HG03378 (cell line): ENCODE data around the gene ATG9B.

Experiments used
- ATAC-seq: cut with Tn5 transposase; IDR thresholded peaks from one replicate; pipeline ENCODE4 v1.9.1; 2021; ENCODE audit warnings: mild to moderate bottlenecking, moderate library complexity; ENCODE audit not compliant: unreplicated experiment

Gene ATG9B

GRCh38 chr7:151006590-151007300 is 17.5 kb downstream of the ATG9B start:
- ATAC-seq: no peak

- no peak for ATAC-seq
Observed at GRCh38 chr7:151005566-151005965, 18.7 kb downstream of the ATG9B start.

GRCh38 chr7:151003572-151003971 is 20.7 kb downstream of the ATG9B start:
- no peak for ATAC-seq

DNA sequence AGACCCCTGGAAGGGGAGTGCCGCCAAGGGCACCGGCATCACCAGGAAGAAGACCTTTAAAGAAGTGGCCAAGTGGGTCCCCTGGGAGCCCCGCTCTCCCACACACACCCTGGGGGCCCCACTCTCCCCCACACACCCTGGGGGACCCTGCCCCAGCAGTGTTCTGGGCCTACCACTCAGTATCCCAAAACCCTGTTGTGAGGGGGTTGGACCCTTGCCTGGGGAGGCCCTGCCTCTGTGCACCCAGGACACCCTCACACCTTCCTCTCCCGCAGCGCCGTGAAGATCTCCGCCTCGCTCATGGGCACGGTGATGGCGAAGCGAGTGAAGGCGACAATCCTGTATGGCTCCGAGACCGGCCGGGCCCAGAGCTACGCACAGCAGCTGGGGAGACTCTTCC is 22.7 kb downstream of the ATG9B start:
- no peak for ATAC-seq

DNA sequence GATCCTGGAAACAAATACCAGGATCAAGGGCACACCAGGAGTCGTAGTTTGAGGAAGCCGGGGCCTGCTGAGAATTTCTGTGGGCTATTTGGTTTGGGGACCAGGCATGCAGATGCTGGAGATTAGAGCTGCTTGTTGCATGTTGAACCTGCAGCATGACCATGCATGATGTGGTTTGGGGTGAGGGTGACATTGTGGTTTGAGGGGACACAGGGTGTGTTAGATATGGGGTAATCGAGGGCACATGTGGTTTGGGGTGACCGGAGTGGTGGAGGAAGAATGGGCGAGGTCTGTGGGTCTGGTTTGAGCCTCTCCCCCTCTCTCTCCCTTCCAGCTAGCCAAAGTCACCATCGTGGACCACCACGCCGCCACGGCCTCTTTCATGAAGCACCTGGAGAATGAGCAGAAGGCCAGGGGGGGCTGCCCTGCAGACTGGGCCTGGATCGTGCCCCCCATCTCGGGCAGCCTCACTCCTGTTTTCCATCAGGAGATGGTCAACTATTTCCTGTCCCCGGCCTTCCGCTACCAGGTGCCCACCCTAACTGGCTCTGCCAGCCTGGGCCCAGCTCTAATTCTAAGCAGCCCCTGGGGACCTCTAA is 23.3 kb downstream of the ATG9B start:
- ATAC-seq: no peak

DNA sequence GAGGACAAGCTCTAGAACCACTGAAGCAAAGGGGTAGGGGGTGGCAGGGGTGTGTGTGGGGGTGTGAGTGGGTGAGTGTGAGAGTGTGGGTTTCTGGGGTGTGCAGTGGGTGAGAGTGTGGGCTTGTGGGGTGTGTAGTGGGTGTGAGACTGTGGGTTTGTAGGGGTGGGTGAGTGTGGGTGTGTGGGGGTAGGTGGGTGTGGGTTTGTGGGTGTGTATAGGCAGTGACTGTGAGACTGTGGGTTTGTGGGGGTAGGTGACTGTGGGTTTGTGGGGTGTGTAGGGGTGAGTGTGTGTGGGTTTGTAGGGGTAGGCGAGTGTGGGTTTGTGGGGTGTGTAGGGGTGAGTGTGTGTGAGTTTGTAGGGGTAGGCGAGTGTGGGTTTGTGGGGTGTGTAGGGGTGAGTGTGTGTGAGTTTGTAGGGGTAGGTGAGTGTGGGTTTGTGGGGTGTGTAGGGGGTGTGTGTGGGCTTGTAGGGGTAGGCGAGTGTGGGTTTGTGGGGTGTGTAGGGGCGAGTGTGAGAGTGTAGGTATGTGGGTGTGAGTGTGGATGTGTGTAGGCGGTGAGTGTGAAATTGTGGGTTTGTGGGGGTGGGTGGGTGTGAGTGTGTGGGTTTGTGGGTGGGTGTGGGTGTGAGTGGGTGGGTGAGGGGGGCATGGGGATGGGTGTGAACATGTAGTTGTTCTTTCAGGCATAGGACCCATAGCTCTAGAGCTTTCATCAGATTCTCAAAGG is 24.6 kb downstream of the ATG9B start:
- no peak for ATAC-seq

GRCh38 chr7:150999001-150999400 is 25.3 kb downstream of the ATG9B start:
- ATAC-seq: no peak

GRCh38 chr7:150998341-150998740 is 26.0 kb downstream of the ATG9B start:
- ATAC-seq: no peak

DNA sequence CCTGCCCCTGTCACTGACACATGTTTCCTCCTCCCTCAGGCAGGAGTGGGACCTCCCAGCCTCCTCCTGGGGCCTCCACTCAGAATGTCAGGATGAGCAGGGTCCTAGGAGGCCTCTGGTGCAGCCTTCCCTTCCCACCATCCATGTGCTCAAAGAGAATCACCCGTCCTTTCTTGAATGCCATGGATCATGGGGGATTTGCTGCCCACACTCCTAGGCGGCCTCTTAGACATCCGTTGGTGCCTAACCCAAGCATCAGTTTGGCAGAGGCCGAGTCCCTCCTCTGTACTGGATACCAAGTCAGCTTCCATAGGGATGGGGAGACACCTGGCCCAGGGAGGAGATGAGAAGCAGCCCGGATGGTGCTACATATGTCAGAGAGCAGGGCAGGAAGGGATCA is 26.5 kb downstream of the ATG9B start:
- no peak for ATAC-seq

- no peak for ATAC-seq
Observed at GRCh38 chr7:150997075-150997511, 27.2 kb downstream of the ATG9B start.

GRCh38 chr7:150996376-150997074 is 27.8 kb downstream of the ATG9B start:
- ATAC-seq: no peak

DNA sequence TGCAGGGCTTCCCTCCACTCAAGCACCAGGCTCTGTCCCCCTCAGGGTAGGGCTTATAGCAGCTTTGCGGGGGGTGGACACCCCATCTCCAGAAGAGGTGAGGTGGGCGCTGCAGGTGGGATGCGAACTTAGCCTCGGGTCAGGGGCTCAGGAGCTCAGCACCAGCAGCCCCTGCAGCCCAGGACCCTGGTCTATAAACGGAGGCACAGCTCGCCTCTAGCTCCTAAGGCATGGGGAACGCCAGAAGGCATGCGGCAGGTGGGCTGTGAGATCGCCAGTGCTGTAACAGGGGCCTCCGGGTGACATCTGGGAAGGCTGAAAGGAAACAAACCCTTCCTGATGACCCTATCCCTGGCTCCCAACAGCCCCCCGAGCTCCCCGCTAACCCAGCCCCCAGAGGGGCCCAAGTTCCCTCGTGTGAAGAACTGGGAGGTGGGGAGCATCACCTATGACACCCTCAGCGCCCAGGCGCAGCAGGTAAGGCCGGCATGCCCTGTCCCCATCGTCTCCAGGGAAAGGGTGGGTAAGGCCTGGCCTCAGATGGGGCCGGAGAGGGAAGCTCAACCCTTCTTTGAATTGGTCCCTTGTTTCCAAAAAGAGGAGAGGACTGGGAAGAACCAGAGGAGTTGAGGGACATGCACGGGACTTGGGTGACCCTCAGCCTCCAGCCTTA is 29.3 kb downstream of the ATG9B start:
- ATAC-seq: no peak

GRCh38 chr7:150994141-150994837 is 30.0 kb downstream of the ATG9B start:
- ATAC-seq: no peak

DNA sequence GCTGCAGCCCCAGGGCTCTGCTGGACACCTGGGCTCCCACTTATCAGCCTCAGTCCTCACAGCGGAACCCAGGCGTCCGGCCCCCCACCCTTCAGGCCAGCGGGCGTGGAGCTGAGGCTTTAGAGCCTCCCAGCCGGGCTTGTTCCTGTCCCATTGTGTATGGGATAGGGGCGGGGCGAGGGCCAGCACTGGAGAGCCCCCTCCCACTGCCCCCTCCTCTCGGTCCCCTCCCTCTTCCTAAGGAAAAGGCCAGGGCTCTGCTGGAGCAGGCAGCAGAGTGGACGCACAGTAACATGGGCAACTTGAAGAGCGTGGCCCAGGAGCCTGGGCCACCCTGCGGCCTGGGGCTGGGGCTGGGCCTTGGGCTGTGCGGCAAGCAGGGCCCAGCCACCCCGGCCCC is 30.8 kb downstream of the ATG9B start:
- ATAC-seq: no peak

DNA sequence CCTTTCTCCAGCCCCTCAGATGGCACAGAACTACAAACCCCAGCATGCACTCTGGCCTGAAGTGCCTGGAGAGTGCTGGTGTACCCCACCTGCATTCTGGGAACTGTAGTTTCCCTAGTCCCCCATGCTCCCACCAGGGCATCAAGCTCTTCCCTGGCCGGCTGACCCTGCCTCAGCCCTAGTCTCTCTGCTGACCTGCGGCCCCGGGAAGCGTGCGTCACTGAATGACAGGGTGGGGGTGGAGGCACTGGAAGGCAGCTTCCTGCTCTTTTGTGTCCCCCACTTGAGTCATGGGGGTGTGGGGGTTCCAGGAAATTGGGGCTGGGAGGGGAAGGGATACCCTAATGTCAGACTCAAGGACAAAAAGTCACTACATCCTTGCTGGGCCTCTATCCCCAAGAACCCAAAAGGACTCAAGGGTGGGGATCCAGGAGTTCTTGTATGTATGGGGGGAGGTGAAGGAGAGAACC is 31.4 kb downstream of the ATG9B start:
- ATAC-seq: no peak

GRCh38 chr7:150992051-150992640 is 32.1 kb downstream of the ATG9B start:
- no peak for ATAC-seq

- no peak for ATAC-seq
Observed at GRCh38 chr7:150990416-150991186, 33.7 kb downstream of the ATG9B start, which contains the start of gene NOS3. Gene NOS3, plus strand, starts transcription at chr7:150991017. Its CDS starts 2,787 bp downstream, at chr7:150993804.

- ATAC-seq: no peak
Observed at GRCh38 chr7:150989456-150989855, 34.8 kb downstream of the ATG9B start.
